ENCODE measurements around the gene DEPDC7. TPM values are rescaled to one million over a fixed set of nuclear protein-coding genes. Genes with fewer than 3 reads are reported as not detected.

The DEPDC7 gene
- polyA plus RNA-seq, 2 of the 4 experiments (the other 2 are of a cell fraction), result 15.3 to 16.6 TPM

DNA sequence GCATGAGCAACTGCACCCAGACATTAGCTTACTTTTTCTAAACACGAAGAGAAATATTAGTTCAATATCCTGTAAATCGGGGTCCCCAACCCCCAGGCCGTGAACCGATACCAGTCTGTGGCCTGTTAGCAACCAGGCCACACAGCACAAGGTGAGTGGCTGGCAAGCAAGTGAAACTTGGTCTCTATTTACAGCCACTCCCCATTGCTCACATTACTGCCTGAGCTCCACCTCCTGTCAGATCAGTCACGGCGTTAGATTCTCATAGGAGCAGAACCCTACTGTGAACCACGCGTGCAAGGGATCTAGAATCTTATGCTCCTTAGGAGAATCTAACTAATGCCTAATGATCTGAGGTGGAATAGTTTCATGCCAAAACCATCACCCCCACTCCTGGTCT lies 27.8 kb upstream of the DEPDC7 start:
- 0 out of 3 replicates have a peak, but pooled peaks cover 6% of the 10 kb centered on the region for H3K4me1 ChIP-seq
- no peak; a peak in 1 of 6 replicates for ATAC-seq
- 92% methylated on average over 8 of the region's 8 CpGs for WGBS (ENCODE audit: missing lambda C conversion rate)
- H3K9me3 ChIP-seq, result peaks cover 10% of the 10 kb centered on the region; the same call in 1 of the 3 replicates
- no peak overlapping the region for H3K4me2 ChIP-seq
- POLR2A ChIA-PET, result no interaction called here
- no peak for DNase-seq (ENCODE audit: low read depth in 1 of 2, low spot score in 1 of 2)
- no peak overlapping the region for H3K4me3 ChIP-seq
- CTCF ChIA-PET, result interaction anchor here (0.6 kb wide), 1 partner anchor 20 kb away, joined by 3 read pairs; no protein-coding TSS in a partner anchor
- no peak overlapping the region for H3K27ac ChIP-seq
- TF ChIP-seq, protein P1, sequence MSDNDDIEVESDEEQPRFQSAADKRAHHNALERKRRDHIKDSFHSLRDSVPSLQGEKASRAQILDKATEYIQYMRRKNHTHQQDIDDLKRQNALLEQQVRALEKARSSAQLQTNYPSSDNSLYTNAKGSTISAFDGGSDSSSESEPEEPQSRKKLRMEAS (IDR thresholded peaks at IDR 0.05), result no peak
- TF ChIP-seq ZSCAN20 (CRISPR knock-in tag; IDR thresholded peaks at IDR 0.05) (no peak), ZNF302 (CRISPR knock-in tag; IDR thresholded peaks at IDR 0.05) (no peak), MYC (IDR thresholded peaks at IDR 0.05; ENCODE audit: borderline replicate concordance, low read length) (no peak), FOXS1 (CRISPR knock-in tag; IDR thresholded peaks at IDR 0.05) (no peak), ZFP36 (IDR thresholded peaks at IDR 0.05; ENCODE audit: borderline replicate concordance, partially characterized antibody) (no peak), JUN (IDR thresholded peaks at IDR 0.05) (no peak), CHD4 (IDR thresholded peaks at IDR 0.05; ENCODE audit: borderline replicate concordance) (no peak), TFCP2L1 (CRISPR knock-in tag; IDR thresholded peaks at IDR 0.05) (no peak), KDM5A (IDR thresholded peaks at IDR 0.05) (no peak), RCOR1 (IDR thresholded peaks at IDR 0.05; ENCODE audit: low read depth, low read length) (no peak), NFE2L2 (conservative IDR thresholded peaks at IDR 0.05; ENCODE audit: low read length) (no peak), HDAC2 (IDR thresholded peaks at IDR 0.05) (no peak), HOXB5 (CRISPR knock-in tag; IDR thresholded peaks at IDR 0.05) (no peak), SREBF2 (IDR thresholded peaks at IDR 0.05) (no peak), BHLHE40 (IDR thresholded peaks at IDR 0.05; ENCODE audit: low read depth, low read length) (no peak)
- TF ChIP-seq, protein P2, sequence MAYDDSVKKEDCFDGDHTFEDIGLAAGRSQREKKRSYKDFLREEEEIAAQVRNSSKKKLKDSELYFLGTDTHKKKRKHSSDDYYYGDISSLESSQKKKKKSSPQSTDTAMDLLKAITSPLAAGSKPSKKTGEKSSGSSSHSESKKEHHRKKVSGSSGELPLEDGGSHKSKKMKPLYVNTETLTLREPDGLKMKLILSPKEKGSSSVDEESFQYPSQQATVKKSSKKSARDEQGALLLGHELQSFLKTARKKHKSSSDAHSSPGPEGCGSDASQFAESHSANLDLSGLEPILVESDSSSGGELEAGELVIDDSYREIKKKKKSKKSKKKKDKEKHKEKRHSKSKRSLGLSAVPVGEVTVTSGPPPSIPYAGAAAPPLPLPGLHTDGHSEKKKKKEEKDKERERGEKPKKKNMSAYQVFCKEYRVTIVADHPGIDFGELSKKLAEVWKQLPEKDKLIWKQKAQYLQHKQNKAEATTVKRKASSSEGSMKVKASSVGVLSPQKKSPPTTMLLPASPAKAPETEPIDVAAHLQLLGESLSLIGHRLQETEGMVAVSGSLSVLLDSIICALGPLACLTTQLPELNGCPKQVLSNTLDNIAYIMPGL (CRISPR knock-in tag; IDR thresholded peaks at IDR 0.05; ENCODE audit: borderline replicate concordance), result no peak
- TF ChIP-seq, protein P3, sequence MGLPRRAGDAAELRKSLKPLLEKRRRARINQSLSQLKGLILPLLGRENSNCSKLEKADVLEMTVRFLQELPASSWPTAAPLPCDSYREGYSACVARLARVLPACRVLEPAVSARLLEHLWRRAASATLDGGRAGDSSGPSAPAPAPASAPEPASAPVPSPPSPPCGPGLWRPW (IDR thresholded peaks at IDR 0.05), result no peak
- TF ChIP-seq, protein P4, sequence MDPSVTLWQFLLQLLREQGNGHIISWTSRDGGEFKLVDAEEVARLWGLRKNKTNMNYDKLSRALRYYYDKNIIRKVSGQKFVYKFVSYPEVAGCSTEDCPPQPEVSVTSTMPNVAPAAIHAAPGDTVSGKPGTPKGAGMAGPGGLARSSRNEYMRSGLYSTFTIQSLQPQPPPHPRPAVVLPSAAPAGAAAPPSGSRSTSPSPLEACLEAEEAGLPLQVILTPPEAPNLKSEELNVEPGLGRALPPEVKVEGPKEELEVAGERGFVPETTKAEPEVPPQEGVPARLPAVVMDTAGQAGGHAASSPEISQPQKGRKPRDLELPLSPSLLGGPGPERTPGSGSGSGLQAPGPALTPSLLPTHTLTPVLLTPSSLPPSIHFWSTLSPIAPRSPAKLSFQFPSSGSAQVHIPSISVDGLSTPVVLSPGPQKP (IDR thresholded peaks at IDR 0.05; ENCODE audit: low read depth, low read length), result no peak
- FAIRE-seq, result no peak

DNA sequence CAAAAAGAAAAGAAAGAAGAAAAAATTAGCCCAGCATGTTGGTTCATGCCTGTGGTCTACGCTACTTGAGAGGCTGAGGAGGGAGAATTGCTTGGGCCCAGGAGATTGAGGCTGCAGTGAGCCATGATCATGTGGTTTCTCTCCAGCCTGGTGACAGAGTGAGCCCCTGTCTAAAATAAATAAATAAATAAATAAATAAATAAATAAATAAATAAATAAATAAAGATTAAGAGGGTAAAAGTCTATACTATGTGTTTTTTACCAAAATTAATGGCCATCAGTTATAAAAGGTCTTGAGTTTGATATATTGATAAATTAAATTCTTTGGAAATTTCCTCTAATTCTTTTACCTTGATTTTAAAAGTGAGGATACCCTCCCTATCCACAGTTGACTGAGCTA lies 25.2 kb upstream of the DEPDC7 start:
- CTCF ChIA-PET, result interaction anchor here (1.2 kb wide), 1 partner anchor 75 kb away, joined by 4 read pairs; no protein-coding TSS in a partner anchor
- H3K4me1 ChIP-seq, result no peaks in the 10 kb centered on the region
- no peak overlapping the region for H3K4me2 ChIP-seq
- 32% methylated on average over 1 of the region's 1 CpG for WGBS (ENCODE audit: missing lambda C conversion rate)
- no peak for FAIRE-seq
- no peak for DNase-seq (ENCODE audit: low read depth in 1 of 2, low spot score in 1 of 2)
- POLR2A ChIA-PET, result no interaction called here
- H3K27ac ChIP-seq, result no peak overlapping the region
- H3K4me3 ChIP-seq, result no peak overlapping the region
- H3K9me3 ChIP-seq, result peaks cover 11% of the 10 kb centered on the region; the same call in 1 of the 3 replicates
- TF ChIP-seq ZC3H11A (IDR thresholded peaks at IDR 0.05) (peak; percentile 90), NPAS2 (CRISPR knock-in tag; IDR thresholded peaks at IDR 0.05; ENCODE audit: borderline replicate concordance) (no peak), JUNB (IDR thresholded peaks at IDR 0.05) (no peak), HOXA7 (CRISPR knock-in tag; IDR thresholded peaks at IDR 0.05) (no peak), KDM1A (IDR thresholded peaks at IDR 0.05; ENCODE audit: low read depth) (no peak)
- ATAC-seq, result no peak
